Midbrain (tissue), 1 donor: ENCODE data around the gene NFKB1.

Experiments used
- DNase-seq: peaks from one replicate; lab custom pipeline; 2025; lab: John Stamatoyannopoulos, UW

The NFKB1 gene

GRCh38 chr4:102533348-102533747 is 32.2 kb downstream of the NFKB1 start:
- no peak for DNase-seq

GRCh38 chr4:102533904-102534303 is 32.7 kb downstream of the NFKB1 start:
- DNase-seq, result no peak

GRCh38 chr4:102534845-102535244 is 33.7 kb downstream of the NFKB1 start:
- DNase-seq, result no peak

GRCh38 chr4:102535398-102536082 is 34.4 kb downstream of the NFKB1 start:
- DNase-seq, result no peak

DNA sequence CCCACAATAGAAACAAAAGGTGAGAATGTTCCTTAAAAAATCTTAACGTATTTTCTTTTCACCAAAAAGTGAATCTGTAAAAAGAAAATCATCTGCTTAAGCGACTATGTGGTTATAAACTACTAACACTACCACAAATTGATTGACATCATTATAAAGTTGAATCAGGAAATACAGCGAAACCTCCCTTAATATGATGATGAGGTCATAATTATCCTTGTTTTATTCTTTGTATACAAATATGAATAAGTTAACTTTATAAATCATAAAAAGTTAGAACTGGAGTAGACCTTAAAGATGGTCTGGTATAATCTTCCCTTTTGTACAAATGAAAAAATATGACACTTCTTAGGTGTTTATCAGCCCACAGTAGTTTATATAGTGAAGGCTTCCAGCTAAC is 35.6 kb downstream of the NFKB1 start:
- DNase-seq, result no peak

- no peak for DNase-seq
These were observed 36.1 kb downstream of the NFKB1 start for GRCh38 chr4:102537269-102537668.

DNA sequence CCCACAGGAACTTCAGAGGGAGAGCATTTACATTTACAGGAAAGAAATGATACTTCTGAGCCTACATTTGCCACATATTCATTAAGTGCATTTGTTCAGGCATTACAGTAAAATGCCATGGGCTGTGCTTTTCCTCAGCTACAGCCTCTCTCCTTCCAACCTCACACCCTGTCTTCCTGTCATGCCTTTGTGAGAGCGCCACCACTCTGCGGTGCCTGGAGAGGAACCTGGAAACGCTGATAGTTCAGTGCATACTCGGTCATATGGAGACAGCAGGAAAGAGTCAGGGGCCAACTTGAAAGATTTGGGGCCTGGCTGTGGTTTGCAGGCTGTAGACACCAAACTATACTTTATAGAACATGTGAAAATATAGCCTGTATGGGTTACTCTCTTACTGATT is 40.5 kb downstream of the NFKB1 start:
- DNase-seq, result peak; percentile 47

DNA sequence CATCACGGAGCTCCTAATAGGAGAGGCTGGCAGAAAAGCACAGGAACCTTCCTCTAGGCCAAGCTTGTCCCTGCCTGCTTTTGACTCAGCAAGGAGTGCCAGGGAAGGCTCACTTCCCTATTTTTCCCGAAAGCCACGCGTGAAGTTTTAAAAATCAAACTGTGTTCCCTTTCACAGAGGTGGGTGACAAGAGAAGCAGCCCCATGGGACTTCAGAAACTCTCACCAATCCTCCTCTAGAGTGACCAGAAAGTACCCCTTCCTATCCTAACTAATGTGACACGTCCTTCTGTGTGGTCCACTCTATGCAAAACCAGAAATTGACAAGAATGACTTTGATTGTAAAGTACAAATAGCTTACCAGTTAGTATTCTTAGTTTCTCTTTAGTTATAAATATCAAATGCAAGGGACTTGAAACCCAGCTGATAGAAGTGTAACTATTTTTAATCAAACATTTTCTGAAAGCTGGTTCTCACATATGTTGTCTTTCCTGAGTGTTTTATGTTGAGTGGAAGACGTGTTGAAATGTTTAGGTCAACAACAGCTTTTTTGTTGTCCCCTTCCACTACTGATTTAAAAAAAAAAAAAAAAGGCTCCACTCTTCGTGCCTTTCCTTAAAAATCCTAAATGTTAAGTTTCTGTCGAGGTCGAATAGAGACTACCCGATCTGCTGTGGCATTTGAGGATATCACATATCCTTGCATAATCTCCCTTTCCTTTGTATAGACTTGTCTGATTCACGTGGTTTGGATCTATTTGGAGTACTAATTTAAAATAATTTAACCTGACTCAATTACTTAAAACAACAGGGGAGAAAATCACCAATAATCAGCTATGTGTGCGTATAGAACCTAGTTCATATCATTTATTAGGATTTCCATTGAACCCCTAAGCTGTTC is 42.1 kb downstream of the NFKB1 start:
- peak; percentile 7 for DNase-seq

DNA sequence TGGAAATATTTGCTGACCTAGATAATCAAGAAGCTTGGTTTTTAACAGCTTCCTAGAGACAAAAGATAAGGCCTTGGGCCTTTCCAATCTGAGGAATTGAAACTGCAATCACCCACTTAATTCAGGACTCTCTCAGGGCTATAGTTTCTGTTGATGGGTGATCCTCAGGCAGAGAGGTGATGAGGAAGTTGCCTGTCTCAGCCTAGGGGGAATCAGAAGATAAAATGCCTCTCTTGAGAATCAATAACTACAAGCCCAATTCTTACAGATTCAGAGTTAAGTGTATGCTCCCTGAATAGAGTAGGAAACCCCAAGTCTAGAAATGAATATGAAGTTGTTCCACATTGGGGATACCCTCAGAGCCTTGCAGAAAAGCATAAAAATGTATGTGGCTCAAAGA is 45.5 kb downstream of the NFKB1 start:
- no peak for DNase-seq

- no peak for DNase-seq
These were observed 46.8 kb downstream of the NFKB1 start for GRCh38 chr4:102547973-102548372.

- DNase-seq, result no peak
These were observed 50.9 kb downstream of the NFKB1 start for GRCh38 chr4:102551958-102552565.

GRCh38 chr4:102552781-102553180 is 51.6 kb downstream of the NFKB1 start:
- DNase-seq, result no peak

- DNase-seq, result no peak
These were observed 52.8 kb downstream of the NFKB1 start for GRCh38 chr4:102553982-102554381.

DNA sequence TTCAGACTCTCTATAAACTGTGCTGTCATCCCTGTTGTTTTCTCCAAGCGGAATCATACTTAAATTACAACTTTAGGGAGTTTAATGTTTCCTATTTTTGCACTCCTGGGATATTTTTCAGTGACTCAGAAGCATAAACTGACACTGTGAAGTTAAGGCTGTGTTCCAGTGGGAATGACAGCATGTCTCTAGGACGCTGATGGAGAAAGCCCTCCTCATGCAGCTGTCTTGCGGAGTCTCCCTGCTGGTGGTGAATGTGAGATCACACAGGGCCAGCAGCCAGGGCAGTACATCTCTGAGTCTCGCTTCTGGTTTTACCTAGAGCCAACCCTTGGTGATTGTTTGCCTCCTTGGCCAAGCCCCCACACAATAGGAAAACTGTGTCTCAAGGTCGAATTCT is 53.3 kb downstream of the NFKB1 start:
- no peak for DNase-seq

DNA sequence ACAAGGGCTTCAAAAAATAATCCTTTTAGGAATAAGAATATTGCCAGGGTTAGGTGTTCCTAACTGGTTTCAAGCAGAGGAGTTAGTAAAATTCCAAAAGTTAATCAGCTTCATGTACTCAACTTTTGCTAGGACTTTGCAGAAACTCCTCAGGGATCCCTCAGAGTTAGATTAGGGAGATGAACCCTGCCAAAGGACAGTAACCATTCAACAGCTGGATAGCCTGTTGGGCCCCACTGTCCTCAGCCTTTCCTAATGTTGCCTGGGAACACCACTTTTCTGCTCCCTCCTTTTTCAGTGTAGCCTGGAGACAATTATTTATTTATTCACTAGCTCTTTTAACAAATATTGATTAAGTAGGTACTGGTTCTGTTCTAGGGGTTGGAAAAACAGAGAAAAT is 53.8 kb downstream of the NFKB1 start:
- DNase-seq, result no peak

- DNase-seq, result no peak
These were observed 56.5 kb downstream of the NFKB1 start for GRCh38 chr4:102557636-102558035.

DNA sequence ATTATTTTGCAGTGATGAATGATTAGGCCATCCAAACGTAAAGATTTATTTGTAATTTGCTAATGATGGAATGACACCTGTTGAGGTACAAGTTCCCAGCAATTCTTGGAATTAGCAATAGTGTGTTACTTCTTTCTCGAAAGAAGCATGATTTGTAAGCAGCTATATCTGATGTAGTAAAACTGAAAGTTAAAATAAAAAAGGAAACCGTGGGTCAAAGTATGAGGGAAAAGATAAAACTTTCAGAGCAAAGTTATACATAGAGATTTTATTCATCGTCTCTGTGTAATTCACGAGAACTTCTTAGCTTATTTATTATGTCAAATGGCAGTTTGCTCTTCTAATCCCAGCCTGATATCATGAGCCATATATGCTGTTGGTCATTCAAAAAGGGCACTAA is 59.0 kb downstream of the NFKB1 start:
- no peak for DNase-seq

- no peak for DNase-seq
These were observed 59.6 kb downstream of the NFKB1 start for GRCh38 chr4:102560571-102561341.

GRCh38 chr4:102563000-102563399 is 61.8 kb downstream of the NFKB1 start:
- no peak for DNase-seq

- DNase-seq, result no peak
These were observed 63.4 kb downstream of the NFKB1 start for GRCh38 chr4:102564399-102565059.

- DNase-seq, result no peak
These were observed 64.5 kb downstream of the NFKB1 start for GRCh38 chr4:102565696-102566095.

DNA sequence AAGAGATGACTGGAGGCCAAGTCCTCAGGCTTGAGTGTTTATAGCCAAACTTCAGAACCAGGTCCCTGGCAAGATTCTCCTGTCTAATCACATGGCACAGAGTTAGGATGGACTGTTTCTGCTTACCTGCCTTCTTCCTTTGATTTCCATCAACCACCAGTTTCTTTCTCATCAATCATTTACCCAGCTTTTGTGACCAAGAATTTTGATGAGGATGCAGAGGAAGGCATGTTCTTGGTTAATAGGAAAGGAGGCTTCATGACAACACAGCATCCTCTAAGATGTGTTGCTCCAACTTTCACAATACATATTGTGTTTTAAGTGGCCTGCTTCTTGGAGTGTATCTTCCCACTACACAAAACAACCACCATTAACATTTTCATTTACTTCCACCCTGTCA is 65.3 kb downstream of the NFKB1 start:
- DNase-seq, result no peak
